ENCODE measurements around the gene TMEM131L. TPM values are rescaled to one million over a fixed set of nuclear protein-coding genes. Genes with fewer than 3 reads are reported as not detected.
A peak's percentile ranks its signal among the peaks of the same experiment; 100 is the strongest.

Gene TMEM131L
- total RNA-seq, 3 donors from 2014 or later (not counting 1 experiment from before 2014, with no cell fraction given) = 67.8 to 105 (median 71.1) TPM

- H3K36me3 Mint-ChIP-seq = no peaks in the 10 kb centered on the region
- peaks cover 100% of the 10 kb centered on the region in 2 donors for H3K4me1 Mint-ChIP-seq
- no peaks in the 10 kb centered on the region for H3K27me3 Mint-ChIP-seq (ENCODE audit: low read depth in 2 of 2)
- WGBS (ENCODE audit: insufficient coverage) = 10% methylated on average over 17 of the region's 17 CpGs
- no peaks in the 10 kb centered on the region for H3K9me3 Mint-ChIP-seq
- H3K4me3 Mint-ChIP-seq = peak overlapping the region; percentile 87
- ATAC-seq (peak; percentile 40 to 66 (median 60)), DNase-seq (peak; percentile 52 to 86)
- no peak for TF ChIP-seq CTCF (IDR thresholded peaks at IDR 0.05)
- peak overlapping the region; percentile 1 for H3K4me3 ChIP-seq (ENCODE audit: low read length)
- intact Hi-C loops (cut with micrococcal nuclease) = loop anchor here (1.0 to 5.0 kb wide), 4 partner anchors 25 to 85 kb away; no protein-coding TSS in a partner anchor
- no peaks in the 10 kb centered on the region for H3K9me3 ChIP-seq (ENCODE audit: control insufficient read depth, insufficient read depth, low read length)
- H3K27ac Mint-ChIP-seq = peak overlapping the region; percentile 90 to 92
- peak overlapping the region; percentile 73 for H3K27ac ChIP-seq (ENCODE audit: low read length)
- H3K27me3 ChIP-seq (ENCODE audit: control insufficient read depth, insufficient read depth, low read length) = no peaks in the 10 kb centered on the region
- peaks cover 7% of the 10 kb centered on the region for H3K36me3 ChIP-seq (ENCODE audit: control insufficient read depth, insufficient read depth, low read length)
- H3K4me1 ChIP-seq (ENCODE audit: control insufficient read depth, insufficient read depth, low read length) = peaks cover 77% of the 10 kb centered on the region
Measured at GRCh38 chr4:153521999-153522801, 56.0 kb downstream of the TMEM131L start.

GRCh38 chr4:153522802-153523094 is 56.6 kb downstream of the TMEM131L start:
- H3K27ac ChIP-seq (ENCODE audit: low read length) = peak overlapping the region; percentile 73
- Mint-ChIP-seq H3K27ac (peak overlapping the region; percentile 90 to 92), H3K9me3 (no peaks in the 10 kb centered on the region), H3K27me3 (ENCODE audit: low read depth in 2 of 2) (no peaks in the 10 kb centered on the region), H3K4me1 (peaks cover 100% of the 10 kb centered on the region in 2 donors), H3K4me3 (peak overlapping the region; percentile 87), H3K36me3 (no peaks in the 10 kb centered on the region)
- intact Hi-C loops (cut with micrococcal nuclease) = loop anchor here (1.0 to 5.0 kb wide), 4 partner anchors 26 to 85 kb away; no protein-coding TSS in a partner anchor
- DNase-seq = peak; percentile 35 to 82
- 0% methylated on average over 1 of the region's 1 CpG for WGBS (ENCODE audit: insufficient coverage)
- ATAC-seq = peak; percentile 66 to 76 (median 69)
- TF ChIP-seq CTCF (IDR thresholded peaks at IDR 0.05) = no peak
- no peaks in the 10 kb centered on the region for H3K27me3 ChIP-seq (ENCODE audit: control insufficient read depth, insufficient read depth, low read length)
- H3K4me1 ChIP-seq (ENCODE audit: control insufficient read depth, insufficient read depth, low read length) = peaks cover 83% of the 10 kb centered on the region
- H3K4me3 ChIP-seq (ENCODE audit: low read length) = no peak overlapping the region
- H3K36me3 ChIP-seq (ENCODE audit: control insufficient read depth, insufficient read depth, low read length) = peaks cover 4% of the 10 kb centered on the region
- no peaks in the 10 kb centered on the region for H3K9me3 ChIP-seq (ENCODE audit: control insufficient read depth, insufficient read depth, low read length)

GRCh38 chr4:153523164-153523796 is 57.1 kb downstream of the TMEM131L start:
- H3K4me3 ChIP-seq (ENCODE audit: low read length) = no peak overlapping the region
- Mint-ChIP-seq H3K9me3 (no peaks in the 10 kb centered on the region), H3K4me1 (peaks cover 100% of the 10 kb centered on the region in 2 donors), H3K4me3 (peak overlapping the region; percentile 87), H3K27ac (peak overlapping the region; percentile 90 to 92), H3K27me3 (ENCODE audit: low read depth in 2 of 2) (no peaks in the 10 kb centered on the region), H3K36me3 (no peaks in the 10 kb centered on the region)
- peaks cover under 1% of the 10 kb centered on the region for H3K36me3 ChIP-seq (ENCODE audit: control insufficient read depth, insufficient read depth, low read length)
- H3K9me3 ChIP-seq (ENCODE audit: control insufficient read depth, insufficient read depth, low read length) = no peaks in the 10 kb centered on the region
- H3K4me1 ChIP-seq (ENCODE audit: control insufficient read depth, insufficient read depth, low read length) = peaks cover 84% of the 10 kb centered on the region
- WGBS (ENCODE audit: insufficient coverage) = 57% methylated on average over 4 of the region's 5 CpGs
- intact Hi-C loops (cut with micrococcal nuclease) = loop anchor here (2.0 to 5.0 kb wide), 3 partner anchors 26 to 86 kb away; no protein-coding TSS in a partner anchor
- TF ChIP-seq CTCF (IDR thresholded peaks at IDR 0.05) = no peak
- no peak for ATAC-seq
- DNase-seq = no peak
- H3K27me3 ChIP-seq (ENCODE audit: control insufficient read depth, insufficient read depth, low read length) = no peaks in the 10 kb centered on the region
- H3K27ac ChIP-seq (ENCODE audit: low read length) = peak overlapping the region; percentile 73
